HEK293 (cell line): ENCODE results near the gene OSBP2.

Experiments used
- BCL11A ChIP-seq: fragments of 450-650 bp; formaldehyde crosslinking; IDR thresholded peaks from 2 replicates; pipeline ENCODE4 v1.5.1; 2016; ENCODE audit warnings: low read depth, missing biosample characterization, missing genetic modification characterization
- BCL6B ChIP-seq: fragments of 450-650 bp; formaldehyde crosslinking; IDR thresholded peaks from 2 replicates; pipeline ENCODE4 v1.5.1; 2017; ENCODE audit warnings: missing biosample characterization, missing genetic modification characterization
- HOXC10 ChIP-seq: sonication (generic); formaldehyde crosslinking; IDR thresholded peaks from 2 replicates; pipeline ENCODE4 v1.8.1; 2023; ENCODE audit warnings: mild to moderate bottlenecking, missing genetic modification reagents
- KLF1 ChIP-seq: fragments of 450-650 bp; formaldehyde crosslinking; IDR thresholded peaks from 2 replicates; pipeline ENCODE4 v1.5.1; 2016; ENCODE audit warnings: missing biosample characterization, missing genetic modification characterization
- MZF1 ChIP-seq: fragments of 450-650 bp; formaldehyde crosslinking; IDR thresholded peaks from 2 replicates; pipeline ENCODE4 v1.5.1; 2017; ENCODE audit warnings: missing biosample characterization, missing genetic modification characterization, borderline replicate concordance
- YY1 ChIP-seq: fragments of 450-650 bp; formaldehyde crosslinking; IDR thresholded peaks from 2 replicates; pipeline ENCODE4 v1.5.1; 2018; ENCODE audit warnings: missing biosample characterization, missing genetic modification characterization
- ZBTB1 ChIP-seq: fragments of 450-650 bp; formaldehyde crosslinking; IDR thresholded peaks from 2 replicates; pipeline ENCODE4 v1.5.1; 2016; ENCODE audit warnings: missing biosample characterization, missing genetic modification characterization
- ZFP3 ChIP-seq: fragments of 450-650 bp; formaldehyde crosslinking; IDR thresholded peaks from 2 replicates; pipeline ENCODE4 v1.5.1; 2016; ENCODE audit warnings: low read depth, missing biosample characterization, missing genetic modification characterization
- ZIC2 ChIP-seq: fragments of 450-650 bp; formaldehyde crosslinking; IDR thresholded peaks from 2 replicates; pipeline ENCODE4 v1.5.1; 2016; ENCODE audit warnings: missing biosample characterization, missing genetic modification characterization
- ZNF114 ChIP-seq: fragments of 450-650 bp; formaldehyde crosslinking; IDR thresholded peaks from 2 replicates; pipeline ENCODE4 v1.5.0; 2017; ENCODE audit warnings: missing biosample characterization, missing genetic modification characterization
- ZNF23 ChIP-seq: fragments of 450-650 bp; formaldehyde crosslinking; IDR thresholded peaks from 2 replicates; pipeline ENCODE4 v1.5.1; 2016; ENCODE audit warnings: missing biosample characterization, missing genetic modification characterization, borderline replicate concordance
- ZNF24 ChIP-seq: fragments of 450-650 bp; formaldehyde crosslinking; IDR thresholded peaks from 2 replicates; pipeline ENCODE4 v1.5.1; 2016; ENCODE audit warnings: missing biosample characterization, missing genetic modification characterization
- ZNF292 ChIP-seq: fragments of 450-650 bp; formaldehyde crosslinking; IDR thresholded peaks from 2 replicates; pipeline ENCODE4 v1.5.1; 2016; ENCODE audit warnings: low read depth, missing biosample characterization, missing genetic modification characterization, borderline replicate concordance
- ZNF391 ChIP-seq: fragments of 450-650 bp; formaldehyde crosslinking; IDR thresholded peaks from 2 replicates; pipeline ENCODE4 v1.5.1; 2016; ENCODE audit warnings: low read depth, missing biosample characterization, missing genetic modification characterization, borderline replicate concordance
- ZNF501 ChIP-seq: fragments of 450-650 bp; formaldehyde crosslinking; IDR thresholded peaks from 2 replicates; pipeline ENCODE4 v1.5.1; 2016; ENCODE audit warnings: missing biosample characterization, missing genetic modification characterization
- ZNF560 ChIP-seq: fragments of 450-650 bp; formaldehyde crosslinking; IDR thresholded peaks from 2 replicates; pipeline ENCODE4 v1.5.1; 2017; ENCODE audit warnings: missing biosample characterization, missing genetic modification characterization, borderline replicate concordance
- ZNF561 ChIP-seq: fragments of 450-650 bp; IDR thresholded peaks from 2 replicates; pipeline ENCODE4 v1.5.1; 2018; ENCODE audit warnings: missing biosample characterization, missing genetic modification characterization, borderline replicate concordance
- ZNF596 ChIP-seq: fragments of 450-650 bp; IDR thresholded peaks from 2 replicates; pipeline ENCODE4 v1.5.0; 2018; ENCODE audit warnings: missing biosample characterization, mild to moderate bottlenecking, missing genetic modification characterization, moderate library complexity
- ZNF660 ChIP-seq: fragments of 450-650 bp; IDR thresholded peaks from 2 replicates; pipeline ENCODE4 v1.5.1; 2018; ENCODE audit warnings: missing biosample characterization, mild to moderate bottlenecking, missing genetic modification characterization
- ZNF707 ChIP-seq: fragments of 450-650 bp; formaldehyde crosslinking; IDR thresholded peaks from 2 replicates; pipeline ENCODE4 v1.5.1; 2016; ENCODE audit warnings: missing biosample characterization, missing genetic modification characterization
- ZNF843 ChIP-seq: fragments of 450-650 bp; formaldehyde crosslinking; IDR thresholded peaks from 2 replicates; pipeline ENCODE4 v1.5.1; 2016; ENCODE audit warnings: missing biosample characterization, missing genetic modification characterization
- ZSCAN23 ChIP-seq: fragments of 450-650 bp; formaldehyde crosslinking; IDR thresholded peaks from 2 replicates; pipeline ENCODE4 v1.5.1; 2016; ENCODE audit warnings: missing biosample characterization, missing genetic modification characterization
- ZSCAN30 ChIP-seq: fragments of 450-650 bp; IDR thresholded peaks from 2 replicates; pipeline ENCODE4 v1.5.1; 2018; ENCODE audit warnings: missing biosample characterization, mild to moderate bottlenecking, missing genetic modification characterization, moderate library complexity
- TF ChIP-seq, protein P1 (sequence below): fragments of 450-650 bp; formaldehyde crosslinking; IDR thresholded peaks from 2 replicates; pipeline ENCODE4 v1.5.1; 2016; ENCODE audit warnings: missing biosample characterization, missing genetic modification characterization, borderline replicate concordance
- TF ChIP-seq, protein P2 (sequence below): fragments of 450-650 bp; formaldehyde crosslinking; IDR thresholded peaks from 2 replicates; pipeline ENCODE4 v1.5.1; 2016; ENCODE audit warnings: missing biosample characterization, missing genetic modification characterization
- TF ChIP-seq, protein P3 (sequence below): fragments of 450-650 bp; formaldehyde crosslinking; IDR thresholded peaks from 2 replicates; pipeline ENCODE4 v1.5.1; 2016; ENCODE audit warnings: missing biosample characterization, missing genetic modification characterization

The OSBP2 gene

DNA sequence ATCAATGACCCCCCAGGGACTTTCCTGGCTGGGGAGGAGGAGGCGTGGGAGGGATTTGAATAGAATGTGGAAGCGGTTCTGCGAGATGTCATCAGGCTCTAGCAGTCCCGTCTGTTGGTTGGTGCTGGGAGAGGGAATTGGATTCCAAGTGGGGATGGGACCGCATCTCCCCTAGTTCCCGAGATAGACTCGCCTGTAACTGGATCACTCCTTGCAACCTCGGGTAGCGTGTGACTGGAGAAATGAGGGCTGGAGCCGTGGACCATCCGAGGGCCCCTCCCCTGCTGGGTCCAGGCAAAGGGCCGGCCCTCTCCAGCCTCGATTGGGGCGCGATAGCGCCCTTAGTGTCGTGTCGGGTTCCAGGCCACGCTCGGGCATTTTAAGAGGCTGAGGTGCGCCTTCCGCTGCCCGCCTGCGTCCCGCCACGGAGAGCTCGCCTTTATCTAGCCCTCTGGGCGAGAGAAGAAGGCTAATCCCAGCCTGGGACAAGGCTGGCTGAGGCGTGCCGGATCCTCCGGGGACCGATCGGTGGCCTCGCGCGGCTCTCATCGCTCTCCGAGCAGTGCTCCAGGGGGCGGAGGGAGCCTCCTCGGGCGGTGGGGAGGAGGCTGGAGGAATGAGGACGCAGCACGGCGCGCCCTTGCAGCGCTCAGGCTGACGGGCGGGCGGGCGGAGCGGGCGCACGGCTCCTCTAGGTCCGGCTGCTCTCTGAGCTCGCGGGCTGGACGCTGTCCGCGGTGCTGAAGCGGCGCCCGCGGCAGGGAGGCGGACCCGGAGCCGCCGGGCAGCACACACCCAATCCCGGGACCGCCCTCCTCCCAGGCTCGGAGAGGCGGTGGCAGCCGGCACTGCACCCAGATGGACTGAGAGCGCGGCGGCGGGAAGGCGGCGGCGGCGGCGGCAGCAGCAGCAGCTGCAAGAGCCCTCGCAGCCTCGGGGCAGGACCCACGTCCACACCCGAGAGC, 107.8 kb downstream of the OSBP2 start (continued):
- TF ChIP-seq, protein P1, sequence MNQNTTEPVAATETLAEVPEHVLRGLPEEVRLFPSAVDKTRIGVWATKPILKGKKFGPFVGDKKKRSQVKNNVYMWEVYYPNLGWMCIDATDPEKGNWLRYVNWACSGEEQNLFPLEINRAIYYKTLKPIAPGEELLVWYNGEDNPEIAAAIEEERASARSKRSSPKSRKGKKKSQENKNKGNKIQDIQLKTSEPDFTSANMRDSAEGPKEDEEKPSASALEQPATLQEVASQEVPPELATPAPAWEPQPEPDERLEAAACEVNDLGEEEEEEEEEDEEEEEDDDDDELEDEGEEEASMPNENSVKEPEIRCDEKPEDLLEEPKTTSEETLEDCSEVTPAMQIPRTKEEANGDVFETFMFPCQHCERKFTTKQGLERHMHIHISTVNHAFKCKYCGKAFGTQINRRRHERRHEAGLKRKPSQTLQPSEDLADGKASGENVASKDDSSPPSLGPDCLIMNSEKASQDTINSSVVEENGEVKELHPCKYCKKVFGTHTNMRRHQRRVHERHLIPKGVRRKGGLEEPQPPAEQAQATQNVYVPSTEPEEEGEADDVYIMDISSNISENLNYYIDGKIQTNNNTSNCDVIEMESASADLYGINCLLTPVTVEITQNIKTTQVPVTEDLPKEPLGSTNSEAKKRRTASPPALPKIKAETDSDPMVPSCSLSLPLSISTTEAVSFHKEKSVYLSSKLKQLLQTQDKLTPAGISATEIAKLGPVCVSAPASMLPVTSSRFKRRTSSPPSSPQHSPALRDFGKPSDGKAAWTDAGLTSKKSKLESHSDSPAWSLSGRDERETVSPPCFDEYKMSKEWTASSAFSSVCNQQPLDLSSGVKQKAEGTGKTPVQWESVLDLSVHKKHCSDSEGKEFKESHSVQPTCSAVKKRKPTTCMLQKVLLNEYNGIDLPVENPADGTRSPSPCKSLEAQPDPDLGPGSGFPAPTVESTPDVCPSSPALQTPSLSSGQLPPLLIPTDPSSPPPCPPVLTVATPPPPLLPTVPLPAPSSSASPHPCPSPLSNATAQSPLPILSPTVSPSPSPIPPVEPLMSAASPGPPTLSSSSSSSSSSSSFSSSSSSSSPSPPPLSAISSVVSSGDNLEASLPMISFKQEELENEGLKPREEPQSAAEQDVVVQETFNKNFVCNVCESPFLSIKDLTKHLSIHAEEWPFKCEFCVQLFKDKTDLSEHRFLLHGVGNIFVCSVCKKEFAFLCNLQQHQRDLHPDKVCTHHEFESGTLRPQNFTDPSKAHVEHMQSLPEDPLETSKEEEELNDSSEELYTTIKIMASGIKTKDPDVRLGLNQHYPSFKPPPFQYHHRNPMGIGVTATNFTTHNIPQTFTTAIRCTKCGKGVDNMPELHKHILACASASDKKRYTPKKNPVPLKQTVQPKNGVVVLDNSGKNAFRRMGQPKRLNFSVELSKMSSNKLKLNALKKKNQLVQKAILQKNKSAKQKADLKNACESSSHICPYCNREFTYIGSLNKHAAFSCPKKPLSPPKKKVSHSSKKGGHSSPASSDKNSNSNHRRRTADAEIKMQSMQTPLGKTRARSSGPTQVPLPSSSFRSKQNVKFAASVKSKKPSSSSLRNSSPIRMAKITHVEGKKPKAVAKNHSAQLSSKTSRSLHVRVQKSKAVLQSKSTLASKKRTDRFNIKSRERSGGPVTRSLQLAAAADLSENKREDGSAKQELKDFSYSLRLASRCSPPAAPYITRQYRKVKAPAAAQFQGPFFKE (tag by site-specific recombination) = no peak
- TF ChIP-seq ZNF23 (tag by site-specific recombination) = no peak
- TF ChIP-seq, protein P2, sequence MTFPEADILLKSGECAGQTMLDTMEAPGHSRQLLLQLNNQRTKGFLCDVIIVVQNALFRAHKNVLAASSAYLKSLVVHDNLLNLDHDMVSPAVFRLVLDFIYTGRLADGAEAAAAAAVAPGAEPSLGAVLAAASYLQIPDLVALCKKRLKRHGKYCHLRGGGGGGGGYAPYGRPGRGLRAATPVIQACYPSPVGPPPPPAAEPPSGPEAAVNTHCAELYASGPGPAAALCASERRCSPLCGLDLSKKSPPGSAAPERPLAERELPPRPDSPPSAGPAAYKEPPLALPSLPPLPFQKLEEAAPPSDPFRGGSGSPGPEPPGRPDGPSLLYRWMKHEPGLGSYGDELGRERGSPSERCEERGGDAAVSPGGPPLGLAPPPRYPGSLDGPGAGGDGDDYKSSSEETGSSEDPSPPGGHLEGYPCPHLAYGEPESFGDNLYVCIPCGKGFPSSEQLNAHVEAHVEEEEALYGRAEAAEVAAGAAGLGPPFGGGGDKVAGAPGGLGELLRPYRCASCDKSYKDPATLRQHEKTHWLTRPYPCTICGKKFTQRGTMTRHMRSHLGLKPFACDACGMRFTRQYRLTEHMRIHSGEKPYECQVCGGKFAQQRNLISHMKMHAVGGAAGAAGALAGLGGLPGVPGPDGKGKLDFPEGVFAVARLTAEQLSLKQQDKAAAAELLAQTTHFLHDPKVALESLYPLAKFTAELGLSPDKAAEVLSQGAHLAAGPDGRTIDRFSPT (tag by site-specific recombination) = peak; percentile 50; the same call in 1 of the 2 replicates
- peak; percentile 92; the same call in 1 of the 2 replicates for TF ChIP-seq ZNF561 (tag by site-specific recombination)
- TF ChIP-seq, protein P3, sequence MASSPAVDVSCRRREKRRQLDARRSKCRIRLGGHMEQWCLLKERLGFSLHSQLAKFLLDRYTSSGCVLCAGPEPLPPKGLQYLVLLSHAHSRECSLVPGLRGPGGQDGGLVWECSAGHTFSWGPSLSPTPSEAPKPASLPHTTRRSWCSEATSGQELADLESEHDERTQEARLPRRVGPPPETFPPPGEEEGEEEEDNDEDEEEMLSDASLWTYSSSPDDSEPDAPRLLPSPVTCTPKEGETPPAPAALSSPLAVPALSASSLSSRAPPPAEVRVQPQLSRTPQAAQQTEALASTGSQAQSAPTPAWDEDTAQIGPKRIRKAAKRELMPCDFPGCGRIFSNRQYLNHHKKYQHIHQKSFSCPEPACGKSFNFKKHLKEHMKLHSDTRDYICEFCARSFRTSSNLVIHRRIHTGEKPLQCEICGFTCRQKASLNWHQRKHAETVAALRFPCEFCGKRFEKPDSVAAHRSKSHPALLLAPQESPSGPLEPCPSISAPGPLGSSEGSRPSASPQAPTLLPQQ (tag by site-specific recombination) = peak; percentile 66; the same call in 1 of the 2 replicates
- TF ChIP-seq ZNF560 (tag by site-specific recombination) = peak; percentile 76; the same call in 1 of the 2 replicates
- no peak for TF ChIP-seq BCL6B
- peak; percentile 98 for TF ChIP-seq HOXC10 (CRISPR knock-in tag)
- peak; percentile 43 for TF ChIP-seq ZIC2
- no peak for TF ChIP-seq MZF1 (tag by site-specific recombination)
- no peak; the same call in 1 of the 2 replicates for TF ChIP-seq ZNF391 (tag by site-specific recombination)
- TF ChIP-seq ZNF660 (tag by site-specific recombination) = peak; percentile 93; the same call in 1 of the 2 replicates
- TF ChIP-seq ZNF843 (tag by site-specific recombination) = no peak
- TF ChIP-seq ZNF596 (tag by site-specific recombination) = no peak
- no peak for TF ChIP-seq ZNF114
- peak; percentile 91 for TF ChIP-seq KLF1
- TF ChIP-seq ZNF707 (tag by site-specific recombination) = no peak
- no peak for TF ChIP-seq ZNF292 (tag by site-specific recombination)
- no peak for TF ChIP-seq ZNF24
- no peak for TF ChIP-seq BCL11A (tag by site-specific recombination)
- TF ChIP-seq YY1 (tag by site-specific recombination) = no peak; the same call in 1 of the 2 replicates
- TF ChIP-seq ZBTB1 (tag by site-specific recombination) = no peak
- TF ChIP-seq ZSCAN23 (tag by site-specific recombination) = no peak
- TF ChIP-seq ZSCAN30 (tag by site-specific recombination) = peak; percentile 86
- no peak for TF ChIP-seq ZFP3 (tag by site-specific recombination)
- TF ChIP-seq ZNF501 (tag by site-specific recombination) = no peak
